HEK293 (cell line): ENCODE measurements around the gene DYNLL2.

Experiments used
- CTCF ChIA-PET: fragments of 350-600 bp; formaldehyde crosslinking; extraction: SDS; loops from one replicate; lab custom pipeline; 2021; ENCODE audit warnings: antibody characterized with exemption; lab: Yijun Ruan, JAX
- POLR2A ChIA-PET: fragments of 300-600 bp; formaldehyde crosslinking; extraction: SDS; loops from one replicate; lab custom pipeline; 2020; ENCODE audit warnings: antibody characterized with exemption, inconsistent platforms; lab: Yijun Ruan, JAX
- H3K27ac ChIP-seq: fragments of 200-500 bp; sonication (Bioruptor generic); 2 replicates; pipeline ENCODE4 v1.5.1; 2014; ENCODE audit warnings: low read depth, low read length, control low read depth, inconsistent platforms; ENCODE audit errors: extremely low read depth
- H3K36me3 ChIP-seq, 2 experiments: fragments of 200-500 bp in 1 of 2; sonication (Bioruptor generic) in 1 of 2; 1 replicate in 1 of 2; 2 replicates in 1 of 2; pipeline ENCODE4 v1.5.1; 2014 to 2017; ENCODE audit warnings: inconsistent platforms in 2 of 2, low read length in 2 of 2; ENCODE audit not compliant: control insufficient read depth in 2 of 2, insufficient read depth in 1 of 2
- H3K4me1 ChIP-seq: fragments of 200-500 bp; sonication (Bioruptor generic); 2 replicates; pipeline ENCODE4 v1.5.1; 2014; ENCODE audit warnings: mild to moderate bottlenecking, low read length, inconsistent platforms; ENCODE audit not compliant: control insufficient read depth, insufficient read depth
- H3K4me3 ChIP-seq: 2 replicates; pipeline ENCODE4 v1.5.1; 2011; ENCODE audit warnings: low read depth, mild to moderate bottlenecking, control low read depth, low read length, moderate library complexity
- H3K9me3 ChIP-seq: fragments of 200-500 bp; sonication (Bioruptor generic); 2 replicates; pipeline ENCODE4 v1.5.1; 2014; ENCODE audit warnings: low read depth, low read length, inconsistent platforms; ENCODE audit not compliant: control insufficient read depth, insufficient read depth
- EGR2 ChIP-seq: fragments of 450-650 bp; formaldehyde crosslinking; IDR thresholded peaks from 2 replicates; pipeline ENCODE4 v1.5.1; 2016; ENCODE audit warnings: low read depth, missing biosample characterization, missing genetic modification characterization
- HOXC10 ChIP-seq: sonication (generic); formaldehyde crosslinking; IDR thresholded peaks from 2 replicates; pipeline ENCODE4 v1.8.1; 2023; ENCODE audit warnings: mild to moderate bottlenecking, missing genetic modification reagents
- SCRT2 ChIP-seq: fragments of 450-650 bp; formaldehyde crosslinking; IDR thresholded peaks from 2 replicates; pipeline ENCODE4 v1.5.1; 2016; ENCODE audit warnings: missing biosample characterization, missing genetic modification characterization
- SETDB1 ChIP-seq: IDR thresholded peaks from one replicate; pipeline ENCODE4 v1.6.1; 2017; ENCODE audit warnings: mild to moderate bottlenecking, low read length, moderate library complexity, mixed read lengths; ENCODE audit not compliant: insufficient read length
- YY1 ChIP-seq: fragments of 450-650 bp; formaldehyde crosslinking; IDR thresholded peaks from 2 replicates; pipeline ENCODE4 v1.5.1; 2018; ENCODE audit warnings: missing biosample characterization, missing genetic modification characterization
- ZBTB17 ChIP-seq: fragments of 450-650 bp; formaldehyde crosslinking; IDR thresholded peaks from 2 replicates; pipeline ENCODE4 v1.5.1; 2016; ENCODE audit warnings: missing biosample characterization, missing genetic modification characterization
- ZBTB20 ChIP-seq: fragments of 450-650 bp; formaldehyde crosslinking; IDR thresholded peaks from 2 replicates; pipeline ENCODE4 v1.5.1; 2016; ENCODE audit warnings: missing biosample characterization, missing genetic modification characterization
- ZEB2 ChIP-seq: fragments of 450-650 bp; formaldehyde crosslinking; IDR thresholded peaks from 2 replicates; pipeline ENCODE4 v1.5.1; 2016; ENCODE audit warnings: missing biosample characterization, missing genetic modification characterization
- ZFHX2 ChIP-seq: fragments of 450-650 bp; formaldehyde crosslinking; conservative IDR thresholded peaks from 2 replicates; pipeline ENCODE4 v1.5.1; 2016; ENCODE audit warnings: missing biosample characterization, missing genetic modification characterization
- ZFP3 ChIP-seq: fragments of 450-650 bp; formaldehyde crosslinking; IDR thresholded peaks from 2 replicates; pipeline ENCODE4 v1.5.1; 2016; ENCODE audit warnings: low read depth, missing biosample characterization, missing genetic modification characterization
- ZIC2 ChIP-seq: fragments of 450-650 bp; formaldehyde crosslinking; IDR thresholded peaks from 2 replicates; pipeline ENCODE4 v1.5.1; 2016; ENCODE audit warnings: missing biosample characterization, missing genetic modification characterization
- ZNF2 ChIP-seq: fragments of 450-650 bp; formaldehyde crosslinking; IDR thresholded peaks from 2 replicates; pipeline ENCODE4 v1.5.1; 2016; ENCODE audit warnings: missing biosample characterization, missing genetic modification characterization
- ZNF266 ChIP-seq: fragments of 450-650 bp; formaldehyde crosslinking; IDR thresholded peaks from 2 replicates; pipeline ENCODE4 v1.5.1; 2016; ENCODE audit warnings: missing biosample characterization, missing genetic modification characterization, low read depth
- ZNF335 ChIP-seq: fragments of 450-650 bp; formaldehyde crosslinking; conservative IDR thresholded peaks from 2 replicates; pipeline ENCODE4 v1.5.1; 2016; ENCODE audit warnings: missing biosample characterization, missing genetic modification characterization
- ZNF501 ChIP-seq: fragments of 450-650 bp; formaldehyde crosslinking; IDR thresholded peaks from 2 replicates; pipeline ENCODE4 v1.5.1; 2016; ENCODE audit warnings: missing biosample characterization, missing genetic modification characterization
- ZNF530 ChIP-seq: fragments of 450-650 bp; formaldehyde crosslinking; IDR thresholded peaks from 2 replicates; pipeline ENCODE4 v1.5.1; 2016; ENCODE audit warnings: low read depth, missing biosample characterization, missing genetic modification characterization
- ZNF623 ChIP-seq: fragments of 450-650 bp; formaldehyde crosslinking; IDR thresholded peaks from 2 replicates; pipeline ENCODE4 v1.5.1; 2016; ENCODE audit warnings: missing biosample characterization, missing genetic modification characterization
- ZNF654 ChIP-seq: fragments of 450-650 bp; formaldehyde crosslinking; IDR thresholded peaks from 2 replicates; pipeline ENCODE4 v1.5.1; 2016; ENCODE audit warnings: low read depth, missing biosample characterization, missing genetic modification characterization
- ZNF670 ChIP-seq: fragments of 450-650 bp; formaldehyde crosslinking; IDR thresholded peaks from 2 replicates; pipeline ENCODE4 v1.5.1; 2016; ENCODE audit warnings: missing biosample characterization, missing genetic modification characterization, low read depth
- TF ChIP-seq, protein P1 (sequence below): fragments of 450-650 bp; formaldehyde crosslinking; IDR thresholded peaks from 2 replicates; pipeline ENCODE4 v1.5.1; 2017; ENCODE audit warnings: missing biosample characterization, mild to moderate bottlenecking, missing genetic modification characterization, moderate library complexity
- TF ChIP-seq, protein P2 (sequence below): fragments of 450-650 bp; formaldehyde crosslinking; IDR thresholded peaks from 2 replicates; pipeline ENCODE4 v1.5.1; 2016; ENCODE audit warnings: missing biosample characterization, missing genetic modification characterization
- TF ChIP-seq, protein P3 (sequence below): fragments of 450-650 bp; formaldehyde crosslinking; IDR thresholded peaks from 2 replicates; pipeline ENCODE4 v1.5.1; 2016; ENCODE audit warnings: missing biosample characterization, missing genetic modification characterization

The DYNLL2 gene

DNA sequence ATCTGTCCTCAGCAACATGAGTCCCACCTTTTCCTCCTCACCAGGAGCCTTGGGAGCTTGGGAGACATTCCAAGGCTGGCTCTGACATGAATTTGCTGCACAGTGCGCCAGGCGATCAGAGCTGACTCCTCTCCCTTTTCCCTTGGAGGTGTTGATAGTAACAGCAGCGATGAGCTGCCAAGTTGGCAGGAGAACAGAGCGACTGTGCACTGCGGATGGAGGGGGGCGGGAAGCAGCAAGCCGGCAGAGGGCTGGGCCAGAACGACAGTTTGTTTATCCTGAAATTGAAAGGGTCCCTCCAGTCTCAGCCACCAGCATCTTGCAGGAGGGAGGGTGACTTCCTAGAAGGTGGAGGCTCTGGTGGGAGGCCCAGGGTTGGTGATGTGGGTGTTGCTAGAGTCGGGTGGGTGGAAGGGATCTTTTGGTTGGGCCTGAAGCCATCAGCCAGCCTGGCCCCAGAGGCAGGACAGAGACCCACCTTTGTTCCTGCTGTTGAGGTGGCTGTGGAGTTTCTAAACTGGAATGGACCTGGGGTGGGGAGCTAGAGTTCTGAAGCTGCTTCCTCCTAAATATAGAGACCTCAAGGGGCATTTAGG lies 22.5 kb upstream of the DYNLL2 start:
- H3K9me3 ChIP-seq: no peaks in the 10 kb centered on the region
- CTCF ChIA-PET: interaction anchor here (0.7 to 2.1 kb wide), 5 partner anchors 61 to 361 kb away, joined by 3 to 12 read pairs (median 4); no protein-coding TSS in a partner anchor
- TF ChIP-seq ZBTB20 (tag by site-specific recombination) (no peak), ZBTB17 (tag by site-specific recombination) (peak; percentile 77), ZNF623 (tag by site-specific recombination) (no peak), ZEB2 (tag by site-specific recombination) (no peak), ZNF266 (tag by site-specific recombination) (no peak), ZIC2 (tag by site-specific recombination) (no peak), EGR2 (tag by site-specific recombination) (peak; percentile 68), ZNF670 (tag by site-specific recombination) (no peak), ZNF2 (no peak), ZNF501 (no peak), ZNF335 (0 out of 2 replicates have a peak, but pooled peaks have one; percentile 17), ZNF530 (tag by site-specific recombination) (no peak), ZFHX2 (tag by site-specific recombination) (peak; percentile 86)
- TF ChIP-seq, protein P1, sequence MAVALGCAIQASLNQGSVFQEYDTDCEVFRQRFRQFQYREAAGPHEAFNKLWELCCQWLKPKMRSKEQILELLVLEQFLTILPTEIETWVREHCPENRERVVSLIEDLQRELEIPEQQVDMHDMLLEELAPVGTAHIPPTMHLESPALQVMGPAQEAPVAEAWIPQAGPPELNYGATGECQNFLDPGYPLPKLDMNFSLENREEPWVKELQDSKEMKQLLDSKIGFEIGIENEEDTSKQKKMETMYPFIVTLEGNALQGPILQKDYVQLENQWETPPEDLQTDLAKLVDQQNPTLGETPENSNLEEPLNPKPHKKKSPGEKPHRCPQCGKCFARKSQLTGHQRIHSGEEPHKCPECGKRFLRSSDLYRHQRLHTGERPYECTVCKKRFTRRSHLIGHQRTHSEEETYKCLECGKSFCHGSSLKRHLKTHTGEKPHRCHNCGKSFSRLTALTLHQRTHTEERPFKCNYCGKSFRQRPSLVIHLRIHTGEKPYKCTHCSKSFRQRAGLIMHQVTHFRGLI (tag by site-specific recombination): no peak
- H3K36me3 ChIP-seq: no peaks in the 10 kb centered on the region
- no peak overlapping the region for H3K4me3 ChIP-seq
- H3K4me1 ChIP-seq: no peaks in the 10 kb centered on the region
- POLR2A ChIA-PET: interaction anchor here (1.2 kb wide), 1 partner anchor 22 kb away, joined by 8 read pairs; the partner anchor contains the start of gene DYNLL2
- no peak overlapping the region for H3K27ac ChIP-seq

DNA sequence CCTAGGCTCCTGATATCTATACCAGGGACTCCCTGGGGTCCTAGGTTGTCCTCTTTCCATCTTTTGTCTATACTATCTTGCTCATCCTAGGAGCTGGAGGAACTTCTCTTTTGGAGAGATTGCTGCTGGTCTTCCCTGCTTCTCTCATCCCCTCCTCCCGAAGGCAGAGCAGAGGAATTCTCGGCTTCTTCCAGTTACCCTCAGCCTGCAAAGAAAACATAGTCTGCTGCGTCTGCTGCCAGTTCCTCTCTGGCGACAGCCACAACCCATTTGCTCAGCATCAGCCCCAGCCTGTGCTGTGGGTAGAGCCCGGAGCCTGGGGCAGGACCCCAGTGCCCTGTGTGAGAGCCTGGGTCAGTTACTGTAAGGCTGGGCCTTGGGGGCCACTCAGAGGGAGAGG lies 21.5 kb upstream of the DYNLL2 start:
- H3K36me3 ChIP-seq: no peaks in the 10 kb centered on the region
- ChIA-PET POLR2A (interaction anchor here (2.0 kb wide), 1 partner anchor 21 kb away, joined by 6 read pairs; the partner anchor contains the start of gene DYNLL2), CTCF (interaction anchor here (1.2 to 2.1 kb wide), 3 partner anchors 52 to 71 kb away, joined by 3 to 12 read pairs (median 3); no protein-coding TSS in a partner anchor)
- H3K9me3 ChIP-seq: no peaks in the 10 kb centered on the region
- H3K4me1 ChIP-seq: no peaks in the 10 kb centered on the region
- TF ChIP-seq ZNF654 (tag by site-specific recombination): no peak
- TF ChIP-seq SETDB1: no peak
- no peak overlapping the region for H3K4me3 ChIP-seq
- H3K27ac ChIP-seq: no peak overlapping the region

DNA sequence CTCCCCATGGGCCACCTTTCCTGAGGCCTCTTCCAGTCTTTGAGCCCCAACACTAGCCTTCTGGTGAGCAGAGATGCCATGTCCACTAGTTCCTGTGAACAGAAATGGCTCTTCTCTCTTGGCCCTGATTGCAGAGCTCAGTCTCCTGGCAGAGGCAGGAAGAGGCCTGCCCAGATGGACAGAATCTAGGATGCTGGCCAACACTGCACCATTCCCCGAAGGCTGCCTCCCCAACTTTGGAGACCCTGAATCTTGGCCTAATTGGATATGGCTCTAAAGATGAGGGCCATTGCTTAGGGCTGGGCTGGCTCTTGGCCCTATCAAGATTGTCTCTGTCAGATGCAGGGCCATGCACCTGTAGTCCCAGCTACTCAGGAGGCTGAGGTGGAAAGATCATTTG lies 18.0 kb upstream of the DYNLL2 start:
- Histone ChIP-seq H3K4me3 (no peak overlapping the region), H3K4me1 (no peaks in the 10 kb centered on the region), H3K36me3 (no peaks in the 10 kb centered on the region), H3K9me3 (no peaks in the 10 kb centered on the region), H3K27ac (no peak overlapping the region)
- POLR2A ChIA-PET: interaction anchor here (1.2 kb wide), 1 partner anchor 18 kb away, joined by 4 read pairs; the partner anchor contains the start of gene DYNLL2
- CTCF ChIA-PET: no interaction called here
- TF ChIP-seq HOXC10 (CRISPR knock-in tag) (no peak), SCRT2 (tag by site-specific recombination) (no peak), YY1 (no peak), ZFP3 (tag by site-specific recombination) (no peak)
- TF ChIP-seq, protein P2, sequence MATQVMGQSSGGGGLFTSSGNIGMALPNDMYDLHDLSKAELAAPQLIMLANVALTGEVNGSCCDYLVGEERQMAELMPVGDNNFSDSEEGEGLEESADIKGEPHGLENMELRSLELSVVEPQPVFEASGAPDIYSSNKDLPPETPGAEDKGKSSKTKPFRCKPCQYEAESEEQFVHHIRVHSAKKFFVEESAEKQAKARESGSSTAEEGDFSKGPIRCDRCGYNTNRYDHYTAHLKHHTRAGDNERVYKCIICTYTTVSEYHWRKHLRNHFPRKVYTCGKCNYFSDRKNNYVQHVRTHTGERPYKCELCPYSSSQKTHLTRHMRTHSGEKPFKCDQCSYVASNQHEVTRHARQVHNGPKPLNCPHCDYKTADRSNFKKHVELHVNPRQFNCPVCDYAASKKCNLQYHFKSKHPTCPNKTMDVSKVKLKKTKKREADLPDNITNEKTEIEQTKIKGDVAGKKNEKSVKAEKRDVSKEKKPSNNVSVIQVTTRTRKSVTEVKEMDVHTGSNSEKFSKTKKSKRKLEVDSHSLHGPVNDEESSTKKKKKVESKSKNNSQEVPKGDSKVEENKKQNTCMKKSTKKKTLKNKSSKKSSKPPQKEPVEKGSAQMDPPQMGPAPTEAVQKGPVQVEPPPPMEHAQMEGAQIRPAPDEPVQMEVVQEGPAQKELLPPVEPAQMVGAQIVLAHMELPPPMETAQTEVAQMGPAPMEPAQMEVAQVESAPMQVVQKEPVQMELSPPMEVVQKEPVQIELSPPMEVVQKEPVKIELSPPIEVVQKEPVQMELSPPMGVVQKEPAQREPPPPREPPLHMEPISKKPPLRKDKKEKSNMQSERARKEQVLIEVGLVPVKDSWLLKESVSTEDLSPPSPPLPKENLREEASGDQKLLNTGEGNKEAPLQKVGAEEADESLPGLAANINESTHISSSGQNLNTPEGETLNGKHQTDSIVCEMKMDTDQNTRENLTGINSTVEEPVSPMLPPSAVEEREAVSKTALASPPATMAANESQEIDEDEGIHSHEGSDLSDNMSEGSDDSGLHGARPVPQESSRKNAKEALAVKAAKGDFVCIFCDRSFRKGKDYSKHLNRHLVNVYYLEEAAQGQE (tag by site-specific recombination): no peak
- TF ChIP-seq, protein P3, sequence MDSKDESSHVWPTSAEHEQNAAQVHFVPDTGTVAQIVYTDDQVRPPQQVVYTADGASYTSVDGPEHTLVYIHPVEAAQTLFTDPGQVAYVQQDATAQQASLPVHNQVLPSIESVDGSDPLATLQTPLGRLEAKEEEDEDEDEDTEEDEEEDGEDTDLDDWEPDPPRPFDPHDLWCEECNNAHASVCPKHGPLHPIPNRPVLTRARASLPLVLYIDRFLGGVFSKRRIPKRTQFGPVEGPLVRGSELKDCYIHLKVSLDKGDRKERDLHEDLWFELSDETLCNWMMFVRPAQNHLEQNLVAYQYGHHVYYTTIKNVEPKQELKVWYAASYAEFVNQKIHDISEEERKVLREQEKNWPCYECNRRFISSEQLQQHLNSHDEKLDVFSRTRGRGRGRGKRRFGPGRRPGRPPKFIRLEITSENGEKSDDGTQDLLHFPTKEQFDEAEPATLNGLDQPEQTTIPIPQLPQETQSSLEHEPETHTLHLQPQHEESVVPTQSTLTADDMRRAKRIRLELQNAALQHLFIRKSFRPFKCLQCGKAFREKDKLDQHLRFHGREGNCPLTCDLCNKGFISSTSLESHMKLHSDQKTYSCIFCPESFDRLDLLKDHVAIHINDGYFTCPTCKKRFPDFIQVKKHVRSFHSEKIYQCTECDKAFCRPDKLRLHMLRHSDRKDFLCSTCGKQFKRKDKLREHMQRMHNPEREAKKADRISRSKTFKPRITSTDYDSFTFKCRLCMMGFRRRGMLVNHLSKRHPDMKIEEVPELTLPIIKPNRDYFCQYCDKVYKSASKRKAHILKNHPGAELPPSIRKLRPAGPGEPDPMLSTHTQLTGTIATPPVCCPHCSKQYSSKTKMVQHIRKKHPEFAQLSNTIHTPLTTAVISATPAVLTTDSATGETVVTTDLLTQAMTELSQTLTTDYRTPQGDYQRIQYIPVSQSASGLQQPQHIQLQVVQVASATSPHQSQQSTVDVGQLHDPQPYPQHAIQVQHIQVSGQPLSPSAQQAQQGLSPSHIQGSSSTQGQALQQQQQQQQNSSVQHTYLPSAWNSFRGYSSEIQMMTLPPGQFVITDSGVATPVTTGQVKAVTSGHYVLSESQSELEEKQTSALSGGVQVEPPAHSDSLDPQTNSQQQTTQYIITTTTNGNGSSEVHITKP (tag by site-specific recombination): no peak
